ES-I3 (cell line): ENCODE measurements around the gene ZNF888.
"Not testable (repeated sequence)": the region's sequence is repeated elsewhere in the genome, so short reads cannot be mapped to it uniquely, and the experiment has no call there.

Experiments
- H3K36me3 ChIP-seq: 2 replicates; pipeline ENCODE4 v1.6.1; 2013; ENCODE audit warnings: mild to moderate bottlenecking, low read length, control low read depth, moderate library complexity; ENCODE audit not compliant: insufficient read depth
- H3K4me1 ChIP-seq: 2 replicates; pipeline ENCODE4 v1.6.1; 2013; ENCODE audit warnings: mild to moderate bottlenecking, control low read depth, low read length; ENCODE audit not compliant: insufficient read depth
- H3K9ac ChIP-seq: 2 replicates; pipeline ENCODE4 v1.6.1; 2013; ENCODE audit warnings: low read depth, mild to moderate bottlenecking, low read length, moderate library complexity
- H3K9me3 ChIP-seq: 2 replicates; pipeline ENCODE4 v1.6.1; 2013; ENCODE audit warnings: mild to moderate bottlenecking, low read length, moderate library complexity; ENCODE audit not compliant: control insufficient read depth, insufficient read depth

The ZNF888 gene

DNA sequence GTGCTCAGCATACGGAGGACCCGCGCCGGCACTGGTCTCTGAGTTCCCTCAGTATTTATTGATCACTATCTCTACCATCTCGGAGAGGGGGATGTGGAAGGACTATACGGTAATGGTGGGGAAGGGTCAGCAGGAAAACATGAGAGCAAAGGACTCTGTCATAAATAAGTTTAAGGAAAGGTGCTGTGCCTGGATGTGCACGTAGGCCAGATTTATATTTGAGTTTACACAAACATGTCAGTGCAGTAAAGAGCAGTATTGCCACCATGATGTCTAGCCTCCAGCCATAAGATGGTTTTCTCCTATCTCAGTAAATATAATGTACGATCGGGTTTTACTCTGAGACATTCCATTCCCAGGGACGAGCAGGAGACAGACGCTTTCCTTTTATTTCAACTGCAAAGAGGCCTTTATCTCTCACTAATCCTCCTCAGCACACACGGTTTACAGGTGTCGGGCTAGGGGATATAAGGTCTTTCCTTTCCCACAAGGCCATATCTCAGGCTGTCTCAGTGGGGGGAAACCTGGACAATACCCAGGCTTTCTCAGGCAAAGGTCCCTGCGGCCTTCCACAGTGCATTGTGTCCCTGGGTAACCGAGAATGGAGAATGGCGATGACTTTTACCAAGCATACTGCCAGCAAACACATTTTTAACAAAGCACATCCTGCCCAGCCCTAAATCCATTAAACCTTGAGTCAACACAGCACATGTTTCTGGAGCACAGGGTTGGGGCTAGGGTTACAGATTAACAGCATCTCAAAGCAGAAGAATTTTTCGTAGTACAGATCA lies 21.7 kb upstream of the ZNF888 start:
- H3K36me3 ChIP-seq, H3K9me3 ChIP-seq, H3K9ac ChIP-seq: not testable (repeated sequence)
- H3K4me1 ChIP-seq = peaks cover 12% of the 10 kb centered on the region

DNA sequence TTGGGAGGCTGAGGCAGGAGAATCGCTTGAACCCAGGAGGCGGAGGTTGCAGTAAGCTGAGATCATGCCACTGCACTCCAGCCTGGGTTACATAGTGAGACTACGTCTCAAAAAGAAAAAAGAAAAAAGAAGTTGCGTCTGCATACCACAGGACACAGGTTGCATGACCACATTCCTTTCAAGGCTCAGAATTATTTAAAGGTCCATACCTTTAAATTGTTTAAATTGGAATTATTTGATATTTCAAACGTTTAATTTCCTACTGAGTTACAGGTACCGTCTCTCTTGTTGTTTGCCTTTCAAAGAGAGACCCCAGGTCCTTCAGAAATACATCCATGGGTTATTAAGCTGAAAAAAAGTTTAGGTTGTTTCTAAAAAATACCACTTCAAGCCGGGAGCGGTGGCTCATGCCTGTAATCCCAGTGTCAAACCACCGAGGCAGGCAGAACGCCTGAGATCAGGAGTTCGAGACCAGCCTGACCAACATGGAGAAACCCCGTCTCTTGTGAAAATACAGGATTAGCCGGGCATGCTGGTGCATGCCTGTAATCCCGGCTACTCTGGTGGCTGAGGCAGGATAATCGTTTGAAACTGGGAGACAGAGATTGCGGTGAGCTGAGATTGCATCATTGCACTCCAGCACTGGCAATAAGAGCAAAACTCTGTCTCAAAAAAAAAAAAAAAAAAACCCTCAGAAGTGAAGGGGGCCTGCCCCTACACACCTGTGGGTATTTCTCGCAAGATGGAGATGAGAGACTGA lies 20.8 kb upstream of the ZNF888 start:
- peaks cover 4% of the 10 kb centered on the region for H3K9me3 ChIP-seq
- H3K36me3 ChIP-seq = 0 out of 2 replicates have a peak, but pooled peaks cover 2% of the 10 kb centered on the region
- H3K9ac ChIP-seq = no peak overlapping the region
- peaks cover 12% of the 10 kb centered on the region for H3K4me1 ChIP-seq

DNA sequence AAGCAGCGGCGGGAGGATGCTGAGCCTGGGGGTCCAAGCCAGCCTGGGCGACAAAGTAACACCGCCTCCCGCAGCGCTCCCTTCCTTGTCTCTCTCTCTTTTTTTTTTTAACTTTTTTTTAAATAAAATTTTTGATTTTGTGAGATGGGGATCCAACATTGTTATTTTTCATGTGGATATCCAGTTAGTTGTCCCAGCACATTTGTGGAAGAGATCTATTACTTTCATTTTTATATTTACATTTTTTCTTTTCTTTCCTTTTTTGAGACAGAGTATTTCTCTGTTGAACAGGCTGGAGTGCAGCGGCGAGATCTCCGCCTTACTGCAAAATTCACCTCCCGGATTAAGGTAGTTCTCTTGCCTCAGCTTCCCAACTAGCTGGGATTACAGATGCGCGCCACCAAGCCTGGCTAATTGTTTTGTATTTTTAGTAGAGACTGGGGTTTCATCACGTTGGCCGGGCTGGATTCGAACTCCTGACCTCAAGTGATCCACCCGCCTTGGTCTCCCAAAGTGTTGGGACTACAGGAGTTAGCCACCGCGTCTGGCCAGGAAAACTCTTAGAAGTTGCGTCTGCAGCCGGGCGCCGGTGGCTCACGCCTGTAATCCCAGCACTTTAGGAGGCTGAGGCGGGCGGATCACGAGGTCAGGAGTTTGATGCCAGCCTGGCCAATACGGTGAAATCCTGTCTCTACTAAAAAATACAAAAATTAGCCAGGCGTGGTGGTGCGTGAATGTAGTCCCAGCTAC lies 20.1 kb upstream of the ZNF888 start:
- Histone ChIP-seq H3K9ac (peak overlapping the region; percentile 43; the same call in 1 of the 2 replicates), H3K9me3 (peaks cover 4% of the 10 kb centered on the region), H3K36me3 (0 out of 2 replicates have a peak, but pooled peaks cover 2% of the 10 kb centered on the region), H3K4me1 (peaks cover 12% of the 10 kb centered on the region)

DNA sequence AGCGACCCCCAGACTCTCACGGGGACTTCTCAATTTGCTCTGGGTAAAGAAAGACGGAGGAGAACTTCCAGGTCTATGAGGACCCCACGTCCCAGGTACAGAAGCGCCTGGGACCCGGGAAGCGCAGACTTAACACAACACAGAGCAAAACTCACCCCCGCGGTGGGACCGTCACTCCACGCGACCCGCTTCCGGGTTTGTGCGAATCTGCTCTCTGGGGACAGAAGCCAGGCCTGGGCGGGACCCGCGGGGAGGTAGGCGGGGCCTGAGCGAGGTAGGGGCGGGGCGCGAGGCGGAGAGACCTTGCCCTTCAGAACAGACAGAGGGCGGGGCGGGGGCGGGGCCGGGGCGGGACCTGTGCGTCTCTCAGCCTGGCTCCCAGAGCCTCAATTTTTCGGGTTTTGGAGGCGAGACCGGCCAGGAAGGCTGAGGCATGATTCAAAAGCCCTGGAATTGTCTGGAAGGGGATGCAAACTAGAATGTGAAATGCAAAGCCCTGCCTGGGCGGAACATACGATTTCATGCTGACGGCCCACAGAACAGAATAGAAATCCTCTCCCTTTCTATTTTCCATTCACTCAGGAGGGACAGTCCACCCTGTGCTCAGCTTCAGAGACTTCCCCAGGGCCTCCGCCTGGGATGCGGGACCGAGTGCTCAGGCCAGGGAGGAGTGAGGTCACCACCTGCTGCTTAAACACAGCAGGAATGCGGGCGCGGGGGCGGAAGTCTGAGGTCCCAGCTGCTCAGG lies 19.3 kb upstream of the ZNF888 start:
- Histone ChIP-seq H3K9me3 (no peaks in the 10 kb centered on the region; the same call in 1 of the 2 replicates), H3K36me3 (no peaks in the 10 kb centered on the region), H3K9ac (peak overlapping the region; percentile 96), H3K4me1 (peaks cover 12% of the 10 kb centered on the region)

DNA sequence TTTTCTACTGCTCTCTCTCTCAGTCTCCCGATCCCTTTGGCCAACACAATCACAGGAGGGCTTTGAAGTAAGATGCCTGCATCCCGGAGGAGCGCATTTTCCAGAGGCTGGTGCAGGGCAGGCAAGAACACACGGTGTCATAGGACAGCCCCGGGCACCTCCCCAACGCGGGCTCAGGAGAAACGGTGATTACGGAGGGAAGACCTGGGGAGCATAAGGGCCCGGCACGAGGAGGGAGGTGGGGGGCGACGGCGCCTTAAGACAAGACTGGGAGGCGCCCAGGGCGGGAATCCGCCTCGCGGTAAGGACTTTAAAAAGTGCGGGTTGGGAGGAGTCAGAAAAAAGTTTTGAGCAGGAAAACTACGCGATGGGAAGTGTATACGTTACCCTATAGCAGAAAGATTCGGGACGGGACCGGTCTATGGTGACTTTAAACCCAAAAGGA lies 18.7 kb upstream of the ZNF888 start:
- Histone ChIP-seq H3K36me3 (no peaks in the 10 kb centered on the region), H3K9me3 (no peaks in the 10 kb centered on the region; the same call in 1 of the 2 replicates), H3K9ac (peak overlapping the region; percentile 96), H3K4me1 (peaks cover 12% of the 10 kb centered on the region)

DNA sequence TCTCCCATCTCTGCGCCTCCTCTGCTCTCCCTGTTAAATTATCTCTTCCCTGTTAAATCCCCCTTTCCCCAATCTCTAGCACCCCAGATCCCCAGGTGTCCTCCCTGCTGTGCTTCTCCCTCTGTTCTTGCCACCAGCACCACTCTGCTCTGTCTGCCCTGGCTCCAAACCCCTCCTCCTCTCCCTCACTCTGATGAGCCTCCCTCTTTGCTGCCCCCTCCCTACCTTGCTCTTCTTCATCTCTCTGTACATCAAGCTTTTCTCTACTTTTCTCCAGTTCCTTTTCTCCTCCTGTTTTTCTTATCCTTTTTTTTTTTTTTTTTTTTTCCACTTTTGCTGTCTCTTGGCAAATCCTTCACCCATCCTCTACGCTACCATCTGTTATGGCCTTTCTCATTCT lies 18.3 kb upstream of the ZNF888 start:
- H3K4me1 ChIP-seq = peaks cover 12% of the 10 kb centered on the region
- H3K9ac ChIP-seq = peak overlapping the region; percentile 96
- H3K9me3 ChIP-seq, H3K36me3 ChIP-seq: not testable (repeated sequence)

DNA sequence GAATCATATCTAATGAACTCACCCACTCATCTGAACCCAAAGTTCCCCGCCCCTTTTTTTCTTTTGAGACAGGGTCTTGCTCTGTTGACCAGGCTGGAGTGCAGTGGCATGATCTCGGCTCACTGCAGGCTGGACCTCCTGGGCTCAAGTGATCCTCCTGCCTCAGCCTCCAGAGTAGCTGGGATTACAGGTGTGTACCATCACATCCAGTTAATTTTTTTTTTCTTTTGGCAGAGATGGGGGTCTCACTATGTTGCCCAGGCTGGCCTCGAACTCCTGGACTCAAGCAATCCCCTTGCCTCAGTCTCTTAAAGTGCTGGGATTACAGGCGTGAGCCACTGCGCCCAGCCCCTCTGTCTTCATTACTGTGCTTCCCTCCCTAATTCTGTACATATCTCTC lies 17.7 kb upstream of the ZNF888 start:
- H3K4me1 ChIP-seq = peaks cover 12% of the 10 kb centered on the region
- not testable (repeated sequence) for H3K36me3 ChIP-seq, H3K9ac ChIP-seq, H3K9me3 ChIP-seq

DNA sequence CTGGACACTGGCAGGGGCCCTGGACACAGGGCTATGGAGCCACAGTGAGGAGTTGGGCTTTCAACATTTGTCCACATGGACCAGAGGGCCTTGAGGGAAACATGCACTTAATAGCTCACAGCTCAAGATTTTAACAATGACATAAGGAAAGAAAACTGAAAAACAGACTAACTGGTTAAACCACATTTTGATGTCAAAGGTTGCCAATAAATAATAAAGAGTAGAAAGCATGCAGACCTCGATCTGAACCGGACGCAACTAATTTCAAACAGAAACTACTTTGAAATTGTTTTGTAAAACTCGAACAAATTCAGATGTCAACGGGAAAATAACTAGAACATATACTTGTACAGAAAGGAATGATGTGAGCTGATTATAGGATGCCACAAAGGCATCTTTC lies 15.5 kb upstream of the ZNF888 start:
- Histone ChIP-seq H3K9me3 (no peaks in the 10 kb centered on the region), H3K9ac (no peak overlapping the region), H3K36me3 (no peaks in the 10 kb centered on the region; the same call in 1 of the 2 replicates), H3K4me1 (0 out of 2 replicates have a peak, but pooled peaks cover under 1% of the 10 kb centered on the region)

DNA sequence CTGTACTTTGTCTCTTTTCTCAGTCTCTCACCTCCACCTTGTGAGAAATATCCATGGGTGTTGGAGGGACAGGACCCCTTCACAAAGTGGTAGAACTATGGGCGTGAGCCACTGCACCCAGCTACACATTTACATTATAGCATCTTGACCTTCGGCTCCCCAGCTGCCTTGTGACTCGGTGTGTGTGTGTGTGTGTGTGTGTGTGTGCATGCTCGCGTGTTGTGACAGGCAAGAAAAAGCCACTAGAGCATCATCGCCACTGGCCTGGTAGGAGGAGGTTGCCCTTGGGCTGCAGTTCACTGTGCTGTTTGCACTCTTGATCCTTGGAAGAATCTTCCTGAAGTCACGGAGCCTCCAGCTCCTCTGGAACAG lies 13.7 kb upstream of the ZNF888 start:
- Histone ChIP-seq H3K9me3 (no peaks in the 10 kb centered on the region), H3K36me3 (no peaks in the 10 kb centered on the region; the same call in 1 of the 2 replicates), H3K9ac (no peak overlapping the region), H3K4me1 (no peaks in the 10 kb centered on the region)

DNA sequence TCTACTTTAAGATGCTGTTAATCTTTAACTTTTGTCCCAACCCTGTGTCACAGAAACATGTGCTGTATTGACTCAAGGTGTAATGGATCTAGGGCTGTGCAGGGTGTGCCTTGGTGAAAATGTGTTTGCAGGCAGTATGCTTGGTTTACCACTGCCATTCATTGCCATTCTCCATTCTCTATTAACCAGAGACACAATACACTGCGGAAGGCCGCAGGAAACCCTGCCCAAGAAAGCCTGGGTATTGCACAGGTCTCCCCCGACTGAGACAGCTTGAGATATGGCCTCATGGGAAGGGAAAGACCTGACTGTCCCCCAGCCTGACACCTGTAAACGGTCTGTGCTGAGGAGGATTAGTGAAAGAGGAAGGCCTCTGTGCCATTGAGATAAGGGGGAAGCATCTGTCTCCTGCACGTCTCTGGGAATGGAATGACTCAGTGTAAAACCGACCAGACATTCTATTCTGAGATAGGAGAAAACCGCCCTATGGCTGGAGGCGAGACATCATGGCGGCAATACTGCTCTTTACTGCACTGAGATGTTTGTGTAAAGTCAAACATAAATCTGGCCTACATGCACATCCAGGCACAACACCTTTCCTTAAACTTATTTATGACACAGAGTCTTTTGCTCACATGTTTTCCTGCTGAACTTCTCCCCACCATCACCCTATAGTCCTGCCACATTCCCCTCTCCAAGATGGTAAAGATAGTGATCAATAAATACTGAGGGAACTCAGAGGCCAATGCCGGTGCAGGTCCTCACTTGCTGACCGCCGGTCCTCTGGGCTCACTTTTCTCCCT lies 13.1 kb upstream of the ZNF888 start:
- Histone ChIP-seq H3K4me1 (no peaks in the 10 kb centered on the region), H3K36me3 (no peaks in the 10 kb centered on the region; the same call in 1 of the 2 replicates), H3K9ac (no peak overlapping the region), H3K9me3 (no peaks in the 10 kb centered on the region)

DNA sequence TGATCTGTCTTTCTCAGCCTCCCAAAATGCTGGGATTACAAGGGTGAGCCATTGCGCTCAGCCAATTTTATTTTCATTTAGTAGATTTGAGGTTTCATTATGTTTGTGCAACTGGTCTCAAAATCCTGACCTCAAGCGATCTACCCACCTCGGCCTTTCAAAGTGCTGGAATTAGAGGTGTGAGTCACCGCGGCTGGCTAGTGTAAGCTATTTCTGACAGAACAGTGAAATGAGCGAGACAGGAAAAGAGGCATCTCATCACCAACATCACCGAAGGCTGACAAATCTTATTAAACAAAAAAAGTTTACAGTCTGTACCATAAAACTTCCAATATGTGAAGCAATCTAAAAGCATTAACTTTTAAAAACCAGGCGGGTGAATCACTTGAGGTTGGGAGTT lies 12.2 kb upstream of the ZNF888 start:
- Histone ChIP-seq H3K9me3 (no peaks in the 10 kb centered on the region), H3K9ac (no peak overlapping the region), H3K4me1 (no peaks in the 10 kb centered on the region), H3K36me3 (no peaks in the 10 kb centered on the region; the same call in 1 of the 2 replicates)

DNA sequence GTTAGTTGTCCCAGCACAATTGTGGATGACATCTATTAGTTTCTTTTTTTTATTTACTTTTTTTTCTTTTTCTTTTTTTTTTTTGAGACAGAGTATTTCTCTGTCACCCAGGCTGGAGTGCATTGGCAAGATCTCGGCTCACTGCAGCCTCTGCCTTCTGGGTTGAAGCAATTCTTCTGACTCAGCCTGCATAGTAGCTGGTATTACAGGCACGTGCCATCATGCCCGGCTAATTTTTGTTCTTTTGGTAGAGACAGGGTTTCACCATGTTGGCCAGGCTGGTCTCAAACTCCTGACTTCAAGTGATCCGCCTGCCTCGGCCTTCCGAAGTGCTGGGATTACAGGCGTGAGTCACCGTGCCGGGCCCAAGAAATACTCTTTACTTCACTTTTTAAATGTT lies 1.4 kb upstream of the ZNF888 start:
- not testable (repeated sequence) for H3K9ac ChIP-seq, H3K4me1 ChIP-seq, H3K9me3 ChIP-seq, H3K36me3 ChIP-seq
